HG02623 (cell line): Measurements from ENCODE around the gene KLHL7.
"Not testable (repeated sequence)": the region's sequence is repeated elsewhere in the genome, so short reads cannot be mapped to it uniquely, and the experiment has no call there.

Source experiments
- ATAC-seq: cut with Tn5 transposase; IDR thresholded peaks from one replicate; pipeline ENCODE4 v1.9.1; 2021; ENCODE audit warnings: moderate library complexity; ENCODE audit not compliant: unreplicated experiment

Gene KLHL7

GRCh38 chr7:23212395-23212794, 106.8 kb downstream of the KLHL7 start:
- no peak for ATAC-seq

GRCh38 chr7:23212841-23213240, 107.3 kb downstream of the KLHL7 start:
- no peak for ATAC-seq

GRCh38 chr7:23213755-23214154, 108.2 kb downstream of the KLHL7 start:
- ATAC-seq = no peak

- ATAC-seq = no peak
Observed at GRCh38 chr7:23214423-23214822, 108.8 kb downstream of the KLHL7 start.

- ATAC-seq = no peak
Observed at GRCh38 chr7:23214938-23215337, 109.4 kb downstream of the KLHL7 start.

- no peak for ATAC-seq
Observed at GRCh38 chr7:23216021-23216420, 110.4 kb downstream of the KLHL7 start.

- no peak for ATAC-seq
Observed at GRCh38 chr7:23218196-23218595, 112.6 kb downstream of the KLHL7 start.

- no peak for ATAC-seq
Observed at GRCh38 chr7:23220690-23221305, 115.2 kb downstream of the KLHL7 start.

- ATAC-seq = no peak
Observed at GRCh38 chr7:23222439-23223030, 117.0 kb downstream of the KLHL7 start.

- ATAC-seq = not testable (repeated sequence)
Observed at GRCh38 chr7:23224364-23224763, 118.8 kb downstream of the KLHL7 start.

- ATAC-seq = no peak
Observed at GRCh38 chr7:23226844-23227450, 121.4 kb downstream of the KLHL7 start.
